ENCODE results near the gene TBC1D1. TPM values are rescaled to one million over a fixed set of nuclear protein-coding genes. Genes with fewer than 3 reads are reported as not detected.

The TBC1D1 gene
- total and polyA plus RNA-seq, 5 donors = 86.7 to 134 (median 116) TPM

DNA sequence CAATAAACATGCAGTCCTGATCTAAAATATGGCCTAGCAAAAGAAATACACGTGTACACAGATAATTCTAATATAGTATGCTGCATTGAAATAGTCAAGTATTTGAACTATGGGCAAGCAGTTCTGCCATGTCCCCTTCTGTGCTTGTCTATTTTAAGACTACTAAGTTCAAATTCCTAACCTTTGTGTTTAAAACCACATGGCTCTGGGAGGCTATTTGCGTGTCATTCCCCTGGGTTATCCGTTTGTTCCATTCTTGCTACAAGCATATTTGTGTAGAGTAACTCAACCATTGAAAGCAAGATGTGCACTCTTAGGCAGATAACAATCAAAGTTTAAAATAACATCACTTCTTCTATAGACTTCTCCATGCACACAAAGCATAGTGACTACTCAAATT is 25.4 kb upstream of the TBC1D1 start:
- Histone ChIP-seq H3K9me3 (ENCODE audit: control insufficient read depth, low read length) (no peaks in the 10 kb centered on the region), H3K4me3 (ENCODE audit: low read length) (no peak overlapping the region), H3K27ac (ENCODE audit: low read length) (peak overlapping the region; percentile 7), H3K27me3 (ENCODE audit: control insufficient read depth, insufficient read depth) (no peaks in the 10 kb centered on the region), H3K4me1 (ENCODE audit: control insufficient read depth, insufficient read depth, low read length) (no peaks in the 10 kb centered on the region)
- peak; percentile 62 to 69 for ATAC-seq
- intact Hi-C loops (cut with DNase I) = no loop called here
- no peak for DNase-seq
- WGBS = 58% methylated on average over 3 of the region's 3 CpGs

DNA sequence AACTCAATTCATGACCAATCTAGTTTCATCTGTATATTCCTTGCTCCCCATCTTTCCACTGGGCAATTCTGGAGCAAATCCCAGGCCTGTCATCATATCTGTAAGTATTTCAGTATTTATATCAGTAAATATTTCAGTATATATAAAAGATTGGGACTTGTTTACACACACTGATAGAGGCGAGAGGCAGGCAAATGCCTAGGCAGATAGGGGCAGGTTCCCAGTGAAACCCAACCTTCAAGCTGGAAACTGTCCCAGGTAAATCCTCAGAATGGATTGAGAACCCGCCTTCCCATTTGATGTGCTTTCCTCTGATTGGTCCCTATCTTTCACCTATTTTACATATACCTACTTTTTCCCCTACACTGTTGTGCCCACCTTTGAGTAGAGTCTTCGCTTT is 23.8 kb upstream of the TBC1D1 start:
- intact Hi-C loops (cut with DNase I) = no loop called here
- H3K27ac ChIP-seq (ENCODE audit: low read length) = no peak overlapping the region
- 97% methylated on average over 3 of the region's 3 CpGs for WGBS

DNA sequence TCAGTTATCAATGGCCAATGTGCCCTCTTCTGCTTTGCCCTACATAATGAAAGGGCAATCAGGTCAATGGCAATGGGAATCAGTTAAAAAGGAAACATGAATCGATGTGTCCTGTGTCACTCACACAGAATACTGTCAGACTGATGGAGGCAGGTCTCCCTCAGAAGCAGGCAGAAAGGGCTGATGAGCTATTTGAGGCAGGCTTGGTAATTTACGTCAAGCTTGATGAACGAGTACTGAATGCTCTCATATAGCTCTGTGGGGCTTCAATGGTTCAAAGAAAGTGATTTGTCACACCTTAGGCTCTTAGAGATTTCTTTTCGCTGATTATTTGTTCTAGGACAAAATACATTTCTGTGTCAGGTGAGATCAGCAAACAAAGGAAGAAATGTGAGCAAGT is 22.6 kb upstream of the TBC1D1 start:
- Histone ChIP-seq H3K27me3 (ENCODE audit: control insufficient read depth, insufficient read depth) (no peaks in the 10 kb centered on the region), H3K4me1 (ENCODE audit: control insufficient read depth, insufficient read depth, low read length) (no peaks in the 10 kb centered on the region), H3K27ac (ENCODE audit: low read length) (no peak overlapping the region), H3K9me3 (ENCODE audit: control insufficient read depth, low read length) (no peaks in the 10 kb centered on the region), H3K4me3 (ENCODE audit: low read length) (no peak overlapping the region)
- intact Hi-C loops (cut with DNase I) = no loop called here
- no peak for DNase-seq
- no peak for ATAC-seq
- 94% methylated on average over 4 of the region's 4 CpGs for WGBS

More for the DNA sequence above, 23.8 kb upstream of the TBC1D1 start:
- no peaks in the 10 kb centered on the region for H3K9me3 ChIP-seq (ENCODE audit: control insufficient read depth, low read length)
- DNase-seq (no peak), ATAC-seq (no peak)
- H3K27me3 ChIP-seq (ENCODE audit: control insufficient read depth, insufficient read depth) = no peaks in the 10 kb centered on the region
- H3K4me1 ChIP-seq (ENCODE audit: control insufficient read depth, insufficient read depth, low read length) = no peaks in the 10 kb centered on the region
- H3K4me3 ChIP-seq (ENCODE audit: low read length) = no peak overlapping the region

DNA sequence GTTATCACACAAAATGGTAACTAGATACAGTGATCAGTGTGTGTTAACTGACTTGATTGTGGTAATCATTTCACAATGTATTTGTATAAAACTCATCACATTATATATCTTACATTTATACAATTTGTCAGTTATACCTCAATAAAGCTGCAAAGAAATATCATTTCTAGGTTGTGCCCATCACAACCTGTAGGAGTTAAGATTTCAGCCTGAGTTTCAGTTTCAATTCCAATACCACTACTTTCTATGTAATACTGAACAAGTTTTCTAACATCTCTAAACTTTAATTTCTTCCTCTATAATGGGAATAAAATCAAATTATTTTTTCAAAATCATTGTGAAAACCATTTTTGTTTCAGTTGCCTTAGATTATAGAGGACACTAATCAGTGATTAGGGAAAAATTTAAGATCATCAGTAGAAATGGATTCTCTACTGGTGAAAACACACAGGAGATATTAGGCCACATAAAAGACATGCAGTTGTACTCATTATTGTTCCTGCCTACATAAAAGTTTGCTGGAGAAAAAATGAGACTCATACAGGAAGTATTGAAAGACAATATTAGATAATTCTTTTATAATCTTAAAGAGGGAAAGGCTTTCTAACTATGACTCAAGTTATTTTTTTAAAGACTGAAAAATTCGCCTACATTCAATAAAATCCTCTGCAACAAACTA is 18.4 kb upstream of the TBC1D1 start:
- Histone ChIP-seq H3K4me3 (ENCODE audit: low read length) (no peak overlapping the region), H3K4me1 (ENCODE audit: control insufficient read depth, insufficient read depth, low read length) (no peaks in the 10 kb centered on the region), H3K27ac (ENCODE audit: low read length) (no peak overlapping the region), H3K27me3 (ENCODE audit: control insufficient read depth, insufficient read depth) (no peaks in the 10 kb centered on the region), H3K9me3 (ENCODE audit: control insufficient read depth, low read length) (no peaks in the 10 kb centered on the region)
- 62% methylated on average over 1 of the region's 1 CpG for WGBS
- DNase-seq (no peak), ATAC-seq (no peak)
- intact Hi-C loops (cut with DNase I) = no loop called here

DNA sequence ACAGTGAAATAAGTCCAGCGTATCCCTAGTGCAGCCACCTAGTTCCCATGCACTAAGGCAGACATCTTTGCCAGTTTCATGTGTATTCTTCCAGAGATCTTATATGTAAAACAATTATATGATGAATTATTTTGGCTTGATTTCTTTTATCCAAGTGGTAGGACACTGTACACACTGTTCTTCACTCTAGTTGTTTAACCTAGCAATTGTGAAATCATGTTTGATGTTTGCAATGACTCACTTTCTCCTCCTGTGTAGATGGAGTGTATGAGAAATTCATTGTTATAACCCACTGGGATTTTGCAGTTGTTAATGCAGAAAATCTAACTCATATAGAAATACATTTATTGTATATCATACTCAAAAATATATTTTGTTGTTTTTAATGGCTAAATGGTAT is 17.5 kb upstream of the TBC1D1 start:
- intact Hi-C loops (cut with DNase I) = no loop called here
- WGBS = 79% methylated on average over 1 of the region's 1 CpG
- ATAC-seq (peak; percentile 53 to 64), DNase-seq (no peak)
- Histone ChIP-seq H3K9me3 (ENCODE audit: control insufficient read depth, low read length) (no peaks in the 10 kb centered on the region), H3K4me3 (ENCODE audit: low read length) (no peak overlapping the region), H3K4me1 (ENCODE audit: control insufficient read depth, insufficient read depth, low read length) (no peaks in the 10 kb centered on the region), H3K27me3 (ENCODE audit: control insufficient read depth, insufficient read depth) (no peaks in the 10 kb centered on the region), H3K27ac (ENCODE audit: low read length) (no peak overlapping the region)

DNA sequence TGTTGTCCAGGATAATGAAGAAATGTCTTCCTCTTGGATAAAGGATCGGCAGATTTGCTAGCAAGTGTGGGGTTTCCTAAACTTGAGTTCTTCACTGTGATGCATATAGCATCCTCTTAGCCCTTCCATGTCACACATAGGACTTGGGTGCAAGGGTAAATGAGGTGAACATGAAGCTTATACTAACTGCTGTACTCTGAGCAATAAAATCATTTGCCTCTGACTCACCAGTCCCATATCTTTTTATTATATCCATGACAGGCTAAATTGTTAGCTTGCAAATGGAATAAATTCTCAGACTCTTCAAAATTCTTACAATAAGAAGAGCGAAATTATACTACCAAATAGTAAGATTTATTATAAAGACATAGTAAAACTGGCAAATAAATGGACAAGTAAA is 14.7 kb upstream of the TBC1D1 start:
- Histone ChIP-seq H3K4me1 (ENCODE audit: control insufficient read depth, insufficient read depth, low read length) (no peaks in the 10 kb centered on the region), H3K27me3 (ENCODE audit: control insufficient read depth, insufficient read depth) (no peaks in the 10 kb centered on the region), H3K9me3 (ENCODE audit: control insufficient read depth, low read length) (no peaks in the 10 kb centered on the region), H3K4me3 (ENCODE audit: low read length) (no peak overlapping the region), H3K27ac (ENCODE audit: low read length) (no peak overlapping the region)
- intact Hi-C loops (cut with DNase I) = no loop called here
- 96% methylated on average over 2 of the region's 2 CpGs for WGBS
- DNase-seq (no peak), ATAC-seq (no peak)

DNA sequence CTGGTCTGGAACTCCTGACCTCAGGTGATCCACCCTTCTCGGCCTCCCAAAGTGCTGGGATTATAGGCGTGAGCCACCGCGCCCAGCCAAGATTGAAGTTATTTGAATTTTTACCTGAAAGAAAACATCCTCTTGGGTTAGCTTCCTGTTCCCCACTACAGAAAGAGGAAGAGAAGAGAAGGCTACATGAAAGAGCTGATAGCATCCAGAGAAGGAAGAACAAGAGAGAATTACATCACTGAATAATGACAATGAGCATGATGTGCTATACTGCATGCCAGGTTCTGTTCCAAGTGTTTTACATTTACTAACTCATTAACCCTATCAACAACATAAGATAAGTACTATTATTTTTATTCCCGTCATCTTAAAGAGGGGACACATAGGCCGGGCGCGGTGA is 11.5 kb upstream of the TBC1D1 start:
- Histone ChIP-seq H3K27me3 (ENCODE audit: control insufficient read depth, insufficient read depth) (no peaks in the 10 kb centered on the region), H3K4me3 (ENCODE audit: low read length) (no peak overlapping the region), H3K27ac (ENCODE audit: low read length) (no peak overlapping the region), H3K4me1 (ENCODE audit: control insufficient read depth, insufficient read depth, low read length) (no peaks in the 10 kb centered on the region), H3K9me3 (ENCODE audit: control insufficient read depth, low read length) (no peaks in the 10 kb centered on the region)
- WGBS = 93% methylated on average over 8 of the region's 8 CpGs
- intact Hi-C loops (cut with DNase I) = no loop called here
- DNase-seq = no peak
- no peak for ATAC-seq

DNA sequence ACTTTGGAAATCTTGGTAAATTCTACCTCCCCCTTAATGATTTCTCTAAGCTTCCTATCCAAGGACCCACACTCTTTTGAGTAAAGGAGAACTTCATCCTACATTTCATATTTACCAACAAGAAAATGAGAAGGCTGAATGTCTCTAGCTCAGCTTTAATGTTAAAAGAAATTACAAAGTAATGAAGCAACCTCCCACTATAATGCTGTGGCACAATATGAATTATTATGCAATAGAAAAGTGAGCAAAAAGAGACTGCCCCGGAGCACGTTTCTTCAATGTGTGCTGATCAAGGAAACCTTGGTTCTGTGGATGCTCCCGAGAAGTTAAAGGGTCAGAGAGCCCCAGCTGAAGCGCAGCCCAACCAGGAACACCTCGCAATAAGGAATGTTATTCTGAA is 9.1 kb upstream of the TBC1D1 start:
- Histone ChIP-seq H3K9me3 (ENCODE audit: control insufficient read depth, low read length) (no peaks in the 10 kb centered on the region), H3K4me3 (ENCODE audit: low read length) (no peak overlapping the region), H3K27ac (ENCODE audit: low read length) (no peak overlapping the region), H3K4me1 (ENCODE audit: control insufficient read depth, insufficient read depth, low read length) (no peaks in the 10 kb centered on the region), H3K27me3 (ENCODE audit: control insufficient read depth, insufficient read depth) (no peaks in the 10 kb centered on the region)
- intact Hi-C loops (cut with DNase I) = loop anchor here in 1 of 4 donors (10.0 kb wide), 1 partner anchor 57 kb away; the partner anchor contains the start of gene PGM2
- ATAC-seq (no peak), DNase-seq (no peak)
- 78% methylated on average over 5 of the region's 5 CpGs for WGBS

DNA sequence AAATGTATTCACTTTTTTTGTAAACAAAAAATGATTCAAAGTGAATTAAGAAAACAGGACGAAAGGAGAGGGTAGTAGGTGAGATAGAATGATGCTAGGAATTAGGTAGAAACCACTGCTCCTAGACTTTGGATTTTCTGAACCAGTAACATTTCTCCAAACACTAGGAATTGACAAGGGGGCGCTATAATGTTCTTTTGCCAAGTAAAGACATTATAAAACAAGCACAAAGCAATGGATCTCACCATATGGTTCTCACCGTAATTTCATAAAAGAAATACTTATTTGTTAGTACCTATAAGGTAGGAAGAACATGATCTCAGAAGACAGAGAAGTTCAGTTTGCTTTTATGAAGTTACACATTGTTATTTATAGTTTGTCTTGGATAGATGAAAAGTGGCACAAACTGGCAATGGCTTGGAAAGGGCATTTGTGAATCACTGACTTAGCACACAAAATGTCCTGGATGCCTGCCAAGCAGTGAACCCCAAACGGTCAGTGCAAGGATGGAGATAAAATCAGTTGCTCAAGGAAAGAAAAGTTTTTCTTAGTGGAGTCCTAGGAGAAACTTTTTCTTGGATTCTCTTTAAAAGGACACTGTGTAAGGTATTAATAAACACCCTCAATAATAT is 8.1 kb upstream of the TBC1D1 start:
- intact Hi-C loops (cut with DNase I) = loop anchor here in 1 of 4 donors (10.0 kb wide), 1 partner anchor 58 kb away; the partner anchor contains the start of gene PGM2
- Histone ChIP-seq H3K27me3 (ENCODE audit: control insufficient read depth, insufficient read depth) (no peaks in the 10 kb centered on the region), H3K27ac (ENCODE audit: low read length) (no peak overlapping the region), H3K4me3 (ENCODE audit: low read length) (no peak overlapping the region), H3K9me3 (ENCODE audit: control insufficient read depth, low read length) (no peaks in the 10 kb centered on the region), H3K4me1 (ENCODE audit: control insufficient read depth, insufficient read depth, low read length) (no peaks in the 10 kb centered on the region)
- no peak for DNase-seq
- no peak for ATAC-seq
- WGBS = 50% methylated on average over 4 of the region's 4 CpGs

DNA sequence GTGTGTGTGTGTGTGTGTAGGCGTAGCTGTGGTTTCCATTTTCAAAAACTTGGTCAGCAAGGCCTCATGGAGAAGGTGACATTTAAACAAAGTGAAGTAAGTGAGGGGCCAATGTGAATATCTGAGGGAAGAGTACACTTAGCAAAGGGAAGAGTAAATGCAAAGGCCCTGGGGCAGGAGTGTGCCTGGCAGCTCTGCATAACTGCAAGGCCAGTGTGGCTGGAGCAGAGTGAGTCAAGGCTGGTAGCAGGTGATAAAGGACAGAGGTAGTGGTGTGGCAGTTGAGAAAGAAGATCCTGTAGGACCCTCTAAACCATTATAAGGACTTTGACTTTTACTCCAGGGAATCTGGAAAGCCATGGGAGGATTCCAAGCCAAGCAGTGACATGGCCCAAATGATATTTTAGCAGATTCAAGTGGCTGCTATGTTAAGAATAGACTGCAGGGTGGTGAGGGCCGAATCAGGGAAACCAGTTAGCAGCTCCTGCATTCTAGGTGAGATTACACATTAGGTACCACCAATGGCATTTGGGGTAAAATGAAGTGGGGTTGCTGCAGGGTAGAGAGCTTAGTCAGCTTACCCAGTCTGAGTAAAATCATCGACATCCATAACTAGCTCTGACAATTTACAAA is 5.9 kb upstream of the TBC1D1 start:
- Histone ChIP-seq H3K4me1 (ENCODE audit: control insufficient read depth, insufficient read depth, low read length) (no peaks in the 10 kb centered on the region), H3K27me3 (ENCODE audit: control insufficient read depth, insufficient read depth) (no peaks in the 10 kb centered on the region), H3K4me3 (ENCODE audit: low read length) (no peak overlapping the region), H3K27ac (ENCODE audit: low read length) (peak overlapping the region; percentile 97), H3K9me3 (ENCODE audit: control insufficient read depth, low read length) (no peaks in the 10 kb centered on the region)
- DNase-seq (no peak), ATAC-seq (peak; percentile 62 to 72)
- intact Hi-C loops (cut with DNase I) = loop anchor here in 1 of 4 donors (10.0 kb wide), 1 partner anchor 60 kb away; the partner anchor contains the start of gene PGM2
- WGBS = 68% methylated on average over 3 of the region's 3 CpGs

DNA sequence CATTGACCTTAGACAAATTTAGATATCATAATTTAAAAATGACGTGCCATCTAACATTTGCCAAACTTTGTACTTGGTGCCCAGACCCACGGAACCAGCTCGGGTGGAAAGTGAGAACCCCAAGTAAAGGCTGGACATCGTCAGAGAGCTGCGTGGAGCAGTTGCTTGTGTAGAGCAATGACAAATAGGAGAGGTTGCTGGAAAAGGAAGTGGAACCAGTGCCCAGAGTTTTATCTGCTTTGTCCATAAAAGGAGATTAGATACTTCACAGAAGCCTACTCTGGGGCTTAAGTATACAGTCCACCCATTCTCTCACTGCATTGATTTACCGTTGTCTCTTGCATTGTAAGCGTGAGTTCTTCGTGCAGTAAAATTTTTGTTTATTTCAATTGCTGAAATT is 5.4 kb upstream of the TBC1D1 start:
- H3K9me3 ChIP-seq (ENCODE audit: control insufficient read depth, low read length) = no peaks in the 10 kb centered on the region
- no peak overlapping the region for H3K4me3 ChIP-seq (ENCODE audit: low read length)

More for the DNA sequence above, 5.4 kb upstream of the TBC1D1 start:
- 21% methylated on average over 8 of the region's 8 CpGs for WGBS
- no peaks in the 10 kb centered on the region for H3K27me3 ChIP-seq (ENCODE audit: control insufficient read depth, insufficient read depth)
- peak overlapping the region; percentile 97 for H3K27ac ChIP-seq (ENCODE audit: low read length)
- no peaks in the 10 kb centered on the region for H3K4me1 ChIP-seq (ENCODE audit: control insufficient read depth, insufficient read depth, low read length)
- intact Hi-C loops (cut with DNase I) = loop anchor here in 1 of 4 donors (10.0 kb wide), 1 partner anchor 61 kb away; the partner anchor contains the start of gene PGM2
- ATAC-seq = peak; percentile 70 to 71
- no peak for DNase-seq
